GM21526 (cell line): Measurements from ENCODE around the gene DLG2.

Experiments used
- ATAC-seq: cut with Tn5 transposase; IDR thresholded peaks from one replicate; pipeline ENCODE4 v1.9.1; 2021; ENCODE audit warnings: moderate library complexity; ENCODE audit not compliant: unreplicated experiment, low FRiP score

The DLG2 gene

DNA sequence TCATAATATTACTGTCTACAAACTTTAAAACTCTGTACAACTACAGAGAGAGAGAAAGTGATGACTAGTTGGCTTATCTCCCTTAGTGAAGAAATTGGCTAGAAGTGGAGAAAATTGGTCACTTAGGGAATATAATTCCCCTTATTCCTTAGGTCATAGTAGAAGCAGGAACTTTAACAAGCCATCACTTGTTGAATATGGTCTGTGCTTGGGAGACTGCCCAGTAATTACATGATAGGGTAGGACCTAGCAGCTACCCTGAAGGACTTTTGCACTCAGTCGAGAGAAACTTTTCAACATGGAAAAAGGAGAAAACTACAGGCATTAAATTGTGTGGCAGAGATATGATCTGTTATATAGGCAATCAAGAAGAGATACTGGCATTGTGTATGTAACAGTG, 1764.5 kb downstream of the DLG2 start:
- no peak for ATAC-seq

DNA sequence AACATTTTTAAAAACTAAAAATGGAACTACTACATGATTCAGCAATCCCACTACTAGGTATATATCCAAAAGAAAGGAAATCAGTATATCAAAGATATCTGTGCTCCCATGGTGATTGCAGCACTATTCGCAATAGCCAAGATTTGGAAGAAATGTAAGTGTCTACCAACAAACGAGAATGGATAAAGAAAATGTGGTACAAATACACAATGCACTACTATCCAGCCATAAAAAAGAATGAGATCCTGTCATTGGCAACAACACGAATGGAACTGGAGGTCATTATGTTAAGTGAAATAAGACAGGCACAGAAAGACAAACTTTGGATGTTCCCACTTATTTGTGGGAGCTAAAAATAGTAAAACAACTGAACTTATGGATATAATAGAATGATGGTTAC, 1765.1 kb downstream of the DLG2 start:
- no peak for ATAC-seq

DNA sequence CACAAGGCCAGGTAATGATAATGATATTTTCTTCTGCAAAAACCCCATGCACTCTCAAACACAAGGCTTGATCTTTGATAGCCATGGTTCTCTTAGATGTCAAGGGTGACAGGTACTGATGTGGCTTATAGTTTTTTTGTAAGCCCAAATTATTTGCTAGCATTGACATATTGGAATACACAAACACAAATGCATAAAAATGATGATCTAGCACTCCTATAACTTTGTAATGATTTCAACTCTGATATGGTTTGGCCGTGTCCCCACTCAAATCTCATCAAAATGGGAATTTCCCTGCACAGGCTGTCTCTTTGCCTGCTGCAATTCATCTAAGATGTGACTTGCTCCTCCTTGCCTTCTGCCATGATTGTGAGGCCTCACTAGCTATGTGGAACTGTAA, 1768.5 kb downstream of the DLG2 start:
- no peak for ATAC-seq

DNA sequence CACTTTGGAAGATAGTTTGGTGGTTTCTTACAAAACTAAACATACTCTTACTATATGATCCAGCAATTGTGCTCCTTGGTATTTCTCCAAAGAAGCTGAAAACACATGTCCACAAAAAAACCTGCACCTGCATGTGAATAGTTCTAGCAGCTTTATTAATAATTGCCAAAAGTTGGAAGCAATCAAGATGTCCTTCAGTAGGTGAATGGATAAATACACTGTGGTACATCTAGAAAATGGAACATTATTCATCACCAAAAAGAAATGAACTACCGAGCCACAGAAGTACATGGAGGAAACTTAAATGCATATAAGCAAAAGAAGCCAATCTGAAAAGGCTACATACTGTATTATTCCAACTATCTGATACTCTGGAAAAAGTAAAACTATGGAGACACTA, 1771.9 kb downstream of the DLG2 start:
- ATAC-seq: no peak

DNA sequence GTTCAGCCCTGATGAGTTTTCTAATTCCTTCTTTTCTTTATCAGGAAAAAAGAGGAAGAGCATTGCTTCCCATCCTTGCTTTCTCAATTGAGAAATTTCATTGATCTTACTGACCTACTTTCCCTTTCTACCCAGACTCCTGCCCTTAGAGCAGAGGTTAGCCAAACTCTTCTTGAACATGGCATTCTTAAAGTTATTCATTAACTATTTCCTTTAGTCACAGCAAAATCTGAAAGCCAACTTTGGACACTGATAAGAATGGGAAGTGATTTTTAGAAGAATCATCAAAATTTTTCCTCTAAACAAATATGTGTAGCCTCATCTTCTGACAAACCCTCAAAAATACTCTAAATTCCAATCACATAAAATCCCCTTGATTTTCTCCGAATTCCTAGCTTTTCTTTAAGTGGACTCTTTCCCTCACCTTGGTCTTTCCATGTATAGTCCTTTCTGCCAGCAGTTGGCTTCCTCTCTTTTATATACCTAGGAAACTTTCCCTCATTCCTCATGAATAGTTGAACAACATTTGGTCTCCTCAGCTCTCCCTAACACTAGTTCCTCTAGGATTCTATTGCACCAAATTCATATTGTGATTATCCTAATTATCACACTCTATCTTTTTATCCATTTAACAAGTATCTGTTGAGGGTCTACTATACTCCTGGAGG, 1774.2 kb downstream of the DLG2 start:
- no peak for ATAC-seq

DNA sequence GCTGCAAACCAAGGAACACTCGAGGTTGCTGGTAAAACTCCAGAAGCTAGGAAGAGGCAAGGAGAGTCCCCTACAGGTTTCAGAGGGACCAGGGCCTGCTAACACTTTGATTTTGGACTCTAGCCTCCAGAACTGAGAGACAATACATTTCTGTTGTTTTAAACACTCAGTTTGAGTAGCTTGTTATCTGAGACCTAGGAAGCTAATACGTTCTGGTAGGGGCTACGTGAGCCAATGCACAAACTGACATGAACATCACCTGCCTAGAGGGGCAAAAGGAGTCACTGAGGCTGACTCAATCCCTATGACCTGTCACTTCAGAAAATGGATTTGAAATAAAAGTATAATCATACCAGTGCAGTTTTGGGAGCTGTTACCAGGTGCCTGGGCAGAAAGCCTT, 1775.1 kb downstream of the DLG2 start:
- no peak for ATAC-seq

DNA sequence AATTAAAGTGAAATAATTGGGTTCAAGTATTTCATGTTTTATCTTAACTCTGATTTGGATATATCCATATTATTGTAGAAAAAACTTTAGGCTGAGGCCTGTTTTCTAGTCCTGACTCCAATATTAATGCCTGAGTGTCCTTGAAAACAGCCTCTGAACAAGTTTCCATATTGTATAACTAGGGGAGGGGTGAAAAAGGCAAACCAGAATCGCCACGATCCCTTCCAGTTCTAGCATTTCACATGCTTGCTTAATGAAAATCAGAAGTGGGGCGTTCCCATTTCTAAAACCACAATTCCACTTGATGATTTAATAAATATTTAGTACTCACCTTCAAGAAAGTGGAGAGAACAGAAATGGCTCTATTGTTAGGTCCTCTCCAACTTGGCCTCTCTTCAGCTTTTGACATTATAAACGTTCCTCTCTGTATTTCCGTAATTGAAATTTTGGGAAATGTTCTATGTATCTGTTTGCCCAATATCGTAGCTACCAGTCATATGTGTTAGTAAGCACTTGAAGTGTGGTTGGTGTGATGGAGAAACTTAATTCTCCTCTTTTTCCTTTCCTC, 1779.6 kb downstream of the DLG2 start:
- ATAC-seq: no peak

DNA sequence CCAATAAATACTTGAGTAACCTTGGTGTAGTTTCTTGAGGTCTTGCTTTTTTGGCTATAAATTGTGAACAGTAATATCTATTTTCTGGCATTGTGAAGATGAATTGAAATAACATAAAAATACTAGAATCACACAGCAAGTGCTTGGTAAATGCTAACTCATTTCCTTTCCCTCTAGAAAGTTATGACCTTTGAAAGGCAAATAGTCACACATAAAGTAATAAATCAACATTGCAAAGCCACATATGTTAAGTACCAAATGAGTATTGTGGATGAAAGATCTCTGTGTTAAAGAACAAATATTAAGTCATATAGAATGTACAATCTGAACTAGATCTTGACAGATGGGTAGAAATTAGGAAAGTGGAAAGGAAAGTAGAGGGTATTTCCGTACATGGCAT, 1781.3 kb downstream of the DLG2 start:
- ATAC-seq: no peak

DNA sequence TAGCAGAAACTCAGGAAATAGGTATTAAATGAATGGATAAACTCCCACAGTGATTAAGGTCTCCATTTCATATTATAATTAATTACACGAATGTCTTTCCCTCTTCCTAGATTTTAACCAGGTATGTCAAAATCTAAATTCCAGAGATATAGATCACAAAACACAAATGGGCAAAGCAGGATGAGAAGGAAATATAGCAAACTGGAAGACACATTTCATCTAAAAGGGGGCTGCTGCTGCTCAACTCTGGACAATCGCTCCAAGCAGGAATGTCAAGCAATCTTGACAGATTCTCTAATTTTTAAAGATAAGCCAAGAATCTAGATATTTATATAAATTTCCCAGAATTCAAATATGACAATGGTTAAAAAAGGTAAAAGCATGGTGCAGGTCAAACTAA, 1786.8 kb downstream of the DLG2 start:
- ATAC-seq: no peak

DNA sequence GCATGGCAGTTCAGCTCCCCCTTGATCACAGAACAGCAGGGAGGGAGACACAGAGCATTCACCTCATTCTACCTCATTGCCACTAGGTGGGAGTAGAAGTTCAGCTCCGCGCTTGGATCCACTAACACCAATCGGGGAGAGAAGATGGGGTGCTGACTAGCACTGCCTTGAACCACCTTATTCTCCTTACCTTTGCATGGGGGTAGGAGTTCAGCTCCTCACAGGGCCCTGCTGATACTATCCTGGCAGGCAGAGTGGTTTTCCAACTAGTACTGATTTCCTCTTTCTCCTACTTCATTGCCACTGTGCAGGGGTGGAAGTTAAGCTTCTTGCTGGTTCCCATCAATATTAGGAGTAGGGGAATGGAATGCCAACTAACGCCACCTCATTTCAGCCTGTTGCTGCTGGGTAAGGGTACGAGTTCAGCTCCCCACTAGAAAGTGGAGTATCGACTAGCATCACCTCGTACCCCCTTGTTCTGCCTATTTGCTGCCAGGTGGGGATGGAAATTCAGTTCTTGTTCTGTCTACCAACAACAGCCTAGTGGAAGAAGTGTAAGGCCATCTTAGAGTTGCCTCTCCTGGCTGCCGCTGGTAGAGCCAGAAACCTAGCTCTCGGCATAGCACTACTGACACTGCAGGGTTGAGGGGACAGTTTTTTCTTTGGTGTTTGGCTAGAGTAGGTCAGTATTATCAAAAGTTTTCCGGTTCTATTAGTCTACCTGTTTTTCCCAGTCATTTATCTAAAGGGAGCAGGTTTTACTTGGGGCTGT, 1790.1 kb downstream of the DLG2 start:
- peak; percentile 94 for ATAC-seq

DNA sequence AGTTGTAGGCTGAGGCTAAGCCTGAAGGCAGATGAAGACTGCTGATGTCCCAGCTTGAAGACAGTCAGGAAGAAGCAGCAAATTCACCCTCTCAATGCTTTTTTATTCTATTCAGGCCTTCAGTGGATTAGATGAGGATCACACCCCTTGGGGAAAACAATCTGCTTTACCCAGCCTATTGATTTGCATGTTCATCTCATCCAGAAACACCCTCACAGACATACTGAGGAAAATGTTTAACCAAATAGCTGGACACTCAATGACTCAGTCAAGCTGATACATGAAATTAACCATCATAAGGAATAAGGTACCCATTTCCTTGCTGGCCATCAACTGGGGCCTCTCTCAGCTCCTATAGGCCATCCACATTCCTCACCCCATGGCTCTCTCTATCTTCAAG, 1791.1 kb downstream of the DLG2 start:
- no peak for ATAC-seq

DNA sequence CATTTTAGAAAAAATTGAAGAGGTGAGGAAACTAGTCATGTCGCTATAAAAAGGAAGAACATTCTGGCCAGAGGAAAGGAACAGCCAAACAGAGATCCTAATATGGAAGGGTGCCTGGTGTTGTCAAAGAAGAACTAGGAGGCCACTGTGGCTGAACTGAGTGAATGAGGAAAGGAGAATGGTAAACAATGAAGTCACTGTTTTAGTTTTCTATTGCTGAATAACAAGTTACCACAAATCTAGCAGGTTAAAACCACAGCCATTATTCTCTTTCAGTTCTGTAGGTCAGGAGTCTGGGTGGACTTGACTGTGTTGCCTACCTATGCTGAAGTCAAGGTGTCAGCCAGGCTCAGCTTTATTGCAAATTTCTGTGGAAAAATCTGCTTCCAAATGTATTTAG, 1791.7 kb downstream of the DLG2 start:
- ATAC-seq: peak; percentile 60

DNA sequence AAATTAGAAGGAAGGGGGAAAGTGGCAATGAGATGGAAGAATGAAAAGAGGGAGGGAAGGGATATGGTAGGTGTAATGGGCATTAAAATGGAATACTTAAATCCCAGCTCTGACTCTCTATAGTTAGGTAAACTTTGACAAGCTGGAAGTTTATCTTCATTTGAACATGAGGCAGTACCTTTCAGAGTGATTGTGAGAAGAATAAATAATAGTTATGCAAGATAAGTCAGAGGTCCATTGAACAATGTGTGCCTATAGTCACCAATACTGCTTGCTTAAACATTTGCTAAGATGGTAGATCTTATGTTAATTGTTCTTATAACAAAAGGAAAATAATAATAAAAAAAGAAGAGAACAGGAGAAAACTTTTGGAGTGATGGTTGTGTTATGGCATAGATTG, 1795.2 kb downstream of the DLG2 start:
- ATAC-seq: no peak

DNA sequence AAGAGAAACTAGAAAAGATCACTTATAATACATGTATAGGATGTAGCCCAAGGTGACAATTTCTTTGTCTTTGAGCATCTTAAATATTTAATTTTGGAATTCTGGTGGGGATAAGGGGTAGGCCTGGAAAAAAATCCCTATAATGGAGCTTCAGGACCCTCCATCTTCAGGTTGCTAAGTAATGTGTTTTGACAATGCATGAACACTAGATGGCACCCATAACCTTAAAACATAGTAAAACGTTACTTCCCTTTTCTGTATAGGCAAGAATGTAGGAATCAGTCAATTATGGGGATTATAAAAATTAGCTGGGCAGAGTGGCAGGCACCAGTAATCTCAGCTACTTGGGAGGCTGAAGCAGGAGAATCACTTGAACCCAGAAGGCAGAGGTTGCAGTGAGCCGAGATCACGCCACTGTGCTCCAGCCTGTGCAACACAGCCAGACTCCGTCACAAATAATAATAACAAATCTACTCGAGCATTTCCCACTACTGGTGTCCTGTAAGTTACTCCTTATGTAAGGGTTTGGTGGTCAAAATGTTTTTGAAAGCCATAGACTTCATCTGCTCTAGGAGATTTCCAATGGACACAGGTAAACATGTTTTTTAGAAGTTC, 1799.1 kb downstream of the DLG2 start:
- ATAC-seq: peak; percentile 76

DNA sequence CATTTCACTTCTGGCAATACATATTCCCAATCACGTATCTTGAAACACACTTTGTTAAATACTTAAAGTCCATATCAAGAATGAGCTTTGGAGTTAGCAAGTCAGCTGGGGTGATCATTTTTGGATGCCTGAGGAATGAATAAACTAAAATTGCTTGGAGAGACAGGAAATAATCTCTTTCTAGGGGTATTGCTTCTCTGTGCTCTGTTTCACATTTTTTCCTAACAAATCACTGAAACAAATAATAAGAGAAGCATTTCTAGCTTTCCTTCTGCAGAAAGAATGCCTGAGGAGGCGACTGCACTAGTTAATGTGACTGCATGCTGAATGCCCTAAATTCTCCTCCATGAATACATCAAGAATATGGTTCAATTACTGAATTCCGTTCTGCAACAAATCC, 1799.6 kb downstream of the DLG2 start:
- no peak for ATAC-seq

DNA sequence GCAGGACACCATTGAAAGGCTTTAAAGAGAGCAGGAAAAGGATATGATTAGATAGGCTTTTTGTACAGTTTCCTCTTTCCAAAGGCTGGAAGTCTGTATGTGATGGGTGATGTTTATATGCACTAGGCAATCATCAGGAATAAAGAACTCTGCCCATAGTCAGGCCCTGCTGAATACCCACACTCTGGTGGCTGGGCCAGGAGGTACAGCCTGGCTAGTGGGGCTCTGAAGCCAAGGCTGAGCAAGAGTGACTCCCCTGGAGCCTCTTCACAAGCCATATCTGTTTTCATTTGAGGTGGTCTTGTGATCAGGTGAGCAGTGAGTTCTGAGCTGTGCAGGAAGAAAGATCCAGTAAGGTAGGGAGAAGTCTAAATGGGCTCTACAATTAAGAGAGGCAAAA, 1801.1 kb downstream of the DLG2 start:
- ATAC-seq: no peak

DNA sequence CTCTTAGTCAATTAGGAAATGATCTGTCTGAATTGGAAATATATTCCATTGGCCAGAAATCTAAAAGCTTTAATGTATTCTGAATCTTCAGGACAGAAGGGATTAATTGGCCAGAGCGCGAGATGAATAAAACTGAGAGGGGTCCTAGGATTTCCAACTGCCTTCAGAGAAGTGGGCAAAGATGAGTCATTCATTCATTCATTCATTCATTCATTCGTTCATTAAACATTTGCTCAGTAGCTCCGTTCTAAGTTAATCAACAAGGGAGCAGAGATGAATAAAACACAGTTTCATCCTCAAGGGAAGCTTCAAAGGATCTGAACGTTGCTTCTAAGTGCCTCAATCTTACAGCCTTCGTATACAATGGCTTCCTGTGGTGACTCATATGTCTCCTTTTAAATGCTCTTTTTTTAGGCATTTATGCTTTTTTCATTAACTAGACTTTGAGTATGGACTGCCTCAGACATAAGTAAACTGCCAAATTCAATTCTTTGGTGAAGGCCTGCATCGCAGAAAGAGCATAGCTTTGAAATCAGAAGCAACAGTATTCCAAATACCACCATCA, 1803.6 kb downstream of the DLG2 start:
- ATAC-seq: no peak

DNA sequence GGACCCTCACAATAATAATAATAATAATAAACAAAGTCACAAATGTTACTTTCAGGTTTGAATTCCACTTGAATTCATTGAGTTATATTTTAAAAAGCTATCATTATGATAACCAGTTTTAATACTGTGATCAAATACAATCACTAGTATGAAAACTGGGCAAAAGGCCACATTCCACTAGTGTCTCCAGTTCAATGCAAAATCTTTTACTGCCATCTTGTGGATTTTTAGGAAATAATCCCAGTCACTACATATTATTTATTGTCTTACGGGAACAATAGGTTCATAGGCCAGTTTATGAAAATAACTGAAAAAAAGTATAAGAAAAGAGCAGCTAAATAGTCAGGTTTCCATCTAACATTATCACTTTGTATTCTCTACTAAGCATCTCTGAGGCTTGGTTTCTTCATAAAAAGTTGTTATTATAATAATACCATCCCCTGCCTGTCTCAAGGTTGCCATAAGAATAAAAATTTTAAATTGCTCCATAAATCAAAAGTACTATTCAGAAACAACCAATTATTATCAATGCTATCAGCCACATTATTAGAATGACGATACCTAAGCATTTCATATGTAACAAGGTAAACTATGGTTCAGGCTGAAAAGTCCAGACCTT, 1807.1 kb downstream of the DLG2 start:
- no peak for ATAC-seq

DNA sequence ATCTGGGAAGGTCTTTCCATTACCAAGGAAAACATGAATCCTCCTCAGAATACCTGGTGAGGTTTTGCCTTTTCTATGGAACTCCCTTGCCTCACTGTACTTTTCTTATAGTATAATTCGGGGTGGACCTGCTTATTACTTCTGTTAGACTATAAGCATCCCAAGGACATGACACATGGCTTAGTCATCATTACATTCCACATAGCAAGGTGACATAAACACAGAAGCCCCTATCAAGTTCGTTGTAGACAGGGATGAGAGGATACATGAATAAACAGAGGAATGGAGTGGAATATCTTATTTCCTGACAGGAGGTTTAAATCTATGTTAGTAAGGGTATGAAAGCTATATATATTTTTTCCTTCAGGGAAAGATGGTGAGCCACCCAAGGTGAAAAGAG, 1808.8 kb downstream of the DLG2 start:
- no peak for ATAC-seq

DNA sequence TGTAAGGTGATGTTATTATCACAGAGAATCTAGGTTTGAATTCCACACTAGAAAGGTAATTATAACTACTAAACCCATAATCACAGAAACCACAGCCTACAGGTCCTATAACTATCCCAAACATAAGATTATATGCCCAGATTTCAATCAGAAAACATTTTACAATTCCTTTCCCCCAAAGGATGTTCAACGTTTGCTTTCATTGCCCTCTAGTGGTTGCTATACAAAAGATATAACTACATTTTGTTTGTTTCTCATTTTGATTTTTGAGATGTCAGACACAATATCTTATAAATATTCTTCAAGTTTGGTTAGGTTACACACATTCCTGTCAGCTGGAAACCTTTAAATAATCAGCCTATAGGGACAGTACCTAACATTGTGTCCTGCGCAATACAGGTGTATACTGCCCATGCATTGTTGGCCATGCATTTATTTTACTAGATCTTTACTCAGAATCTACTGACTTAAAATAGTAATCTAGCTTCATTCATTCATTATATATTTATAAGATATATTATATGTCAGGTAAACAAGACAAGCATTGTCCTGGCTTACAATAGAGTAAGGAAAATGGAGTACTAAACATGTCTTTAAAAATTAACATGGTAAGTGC, 1810.5 kb downstream of the DLG2 start:
- no peak for ATAC-seq
